IMR-90 (cell line): ENCODE results near the gene JPT1. TPM values are rescaled to one million over a fixed set of nuclear protein-coding genes. Genes with fewer than 3 reads are reported as not detected.

ENCODE experiments used
- ATAC-seq: fragments of 200-7000 bp; cut with Tn5 transposase; 2 replicates; pipeline ENCODE4 v1.9.1; 2020; ENCODE audit warnings: low read depth, mild to moderate bottlenecking, moderate library complexity
- BruUV-seq: library from RNA; stranded (reverse); fragments of 400-500 nt; replicated peaks from 2 replicates; lab custom pipeline; 2021; lab: Mats Ljungman, UMichigan
- CTCF ChIA-PET: fragments of 300-600 bp; formaldehyde crosslinking; extraction: SDS; loops from one replicate; lab custom pipeline; 2021; ENCODE audit warnings: antibody characterized with exemption; lab: Yijun Ruan, JAX
- POLR2A ChIA-PET: fragments of 300-600 bp; sonication (Branson Sonifier 250); formaldehyde crosslinking; loops from one replicate; lab custom pipeline; 2022; ENCODE audit warnings: antibody characterized with exemption; ENCODE audit not compliant: unreplicated experiment; lab: Charles Lee
- DNase-seq: peaks from one replicate; pipeline ENCODE4 v3.0.0; 2013
- H2AFZ ChIP-seq: replicated peaks from 2 replicates; pipeline ENCODE3; 2013; ENCODE audit warnings: low read length, mild to moderate bottlenecking; ENCODE audit not compliant: poor library complexity
- H2AK5ac ChIP-seq: 2 replicates; pipeline ENCODE4 v1.6.1; 2013; ENCODE audit warnings: low read depth, low read length, inconsistent platforms
- H2AK9ac ChIP-seq: replicated peaks from 2 replicates; pipeline ENCODE3; 2013; ENCODE audit warnings: mild to moderate bottlenecking, low read depth, low read length, moderate library complexity; ENCODE audit not compliant: poor library complexity
- H2BK120ac ChIP-seq: 2 replicates; pipeline ENCODE4 v1.6.1; 2013; ENCODE audit warnings: low read depth, low read length, inconsistent platforms
- H2BK15ac ChIP-seq: 3 replicates; pipeline ENCODE4 v1.6.1; 2013; ENCODE audit warnings: low read depth, low read length, inconsistent platforms
- H2BK20ac ChIP-seq: 2 replicates; pipeline ENCODE4 v1.6.1; 2013; ENCODE audit warnings: low read depth, mild to moderate bottlenecking, inconsistent platforms, low read length, moderate library complexity
- H2BK5ac ChIP-seq: 2 replicates; pipeline ENCODE4 v1.6.1; 2013; ENCODE audit warnings: mild to moderate bottlenecking, low read depth, low read length, inconsistent platforms; ENCODE audit not compliant: poor library complexity, severe bottlenecking
- H3K14ac ChIP-seq: replicated peaks from 2 replicates; pipeline ENCODE4 v1.6.1; 2013; ENCODE audit warnings: low read depth, low read length, inconsistent platforms
- H3K18ac ChIP-seq: 2 replicates; pipeline ENCODE4 v1.6.1; 2013; ENCODE audit warnings: low read depth, low read length, control low read depth
- H3K23ac ChIP-seq: 2 replicates; pipeline ENCODE4 v1.6.1; 2013; ENCODE audit warnings: low read depth, low read length, inconsistent platforms
- H3K27ac ChIP-seq: 2 replicates; pipeline ENCODE4 v1.5.1; 2013; ENCODE audit warnings: mild to moderate bottlenecking, control low read depth, low read length; ENCODE audit not compliant: insufficient read depth
- H3K27me3 ChIP-seq: 2 replicates; pipeline ENCODE4 v1.6.1; 2013; ENCODE audit warnings: low read length; ENCODE audit not compliant: control insufficient read depth, insufficient read depth
- H3K36me3 ChIP-seq: 2 replicates; pipeline ENCODE4 v1.6.1; 2013; ENCODE audit warnings: low read length, mixed read lengths; ENCODE audit not compliant: control insufficient read depth, insufficient read depth
- H3K4ac ChIP-seq: 2 replicates; pipeline ENCODE4 v1.6.1; 2013; ENCODE audit warnings: low read depth, low read length, inconsistent platforms
- H3K4me1 ChIP-seq: 2 replicates; pipeline ENCODE4 v1.6.1; 2013; ENCODE audit warnings: low read length, mixed read lengths; ENCODE audit not compliant: control insufficient read depth, insufficient read depth
- H3K4me2 ChIP-seq: 2 replicates; pipeline ENCODE4 v1.6.1; 2013; ENCODE audit warnings: low read depth, mild to moderate bottlenecking, control low read depth, low read length, moderate library complexity
- H3K4me3 ChIP-seq: 2 replicates; pipeline ENCODE4 v1.5.1; 2013; ENCODE audit warnings: low read depth, mild to moderate bottlenecking, control low read depth, low read length, moderate library complexity; ENCODE audit not compliant: insufficient read depth
- H3K56ac ChIP-seq: 2 replicates; pipeline ENCODE4 v1.6.1; 2013; ENCODE audit warnings: low read length, inconsistent platforms; ENCODE audit not compliant: insufficient read depth; ENCODE audit errors: extremely low read depth
- H3K79me1 ChIP-seq, 2 experiments: 2 replicates each; pipeline ENCODE4 v1.6.1; 2013; ENCODE audit warnings: low read length in 2 of 2, inconsistent platforms in 1 of 2, low read depth in 1 of 2
- H3K9ac ChIP-seq: 2 replicates; pipeline ENCODE4 v1.6.1; 2013; ENCODE audit warnings: low read depth, low read length, control low read depth
- H3K9me1 ChIP-seq: 2 replicates; pipeline ENCODE4 v1.6.1; 2013; ENCODE audit warnings: low read length, inconsistent platforms; ENCODE audit not compliant: insufficient read depth
- H3K9me3 ChIP-seq: 2 replicates; pipeline ENCODE4 v1.6.1; 2013; ENCODE audit warnings: low read length; ENCODE audit not compliant: control insufficient read depth, insufficient read depth
- H4K20me1 ChIP-seq: 2 replicates; pipeline ENCODE4 v1.6.1; 2013; ENCODE audit warnings: low read length, inconsistent platforms; ENCODE audit not compliant: insufficient read depth
- H4K5ac ChIP-seq: 2 replicates; pipeline ENCODE4 v1.6.1; 2013; ENCODE audit warnings: mild to moderate bottlenecking, low read depth, low read length, control low read depth
- H4K8ac ChIP-seq, 2 experiments: 2 replicates each; pipeline ENCODE4 v1.6.1; 2013; ENCODE audit warnings: low read depth in 2 of 2, low read length in 2 of 2, control low read depth in 1 of 2, inconsistent platforms in 1 of 2
- H4K91ac ChIP-seq: 2 replicates; pipeline ENCODE4 v1.6.1; 2013; ENCODE audit warnings: low read depth, low read length, inconsistent platforms; ENCODE audit not compliant: insufficient read depth
- ELK1 ChIP-seq: fragments of 150-350 bp; IDR thresholded peaks from 2 replicates; pipeline ENCODE4 v1.6.1; 2016; ENCODE audit warnings: low read depth, mild to moderate bottlenecking, low read length, moderate library complexity, borderline replicate concordance
- MXI1 ChIP-seq: IDR thresholded peaks from 2 replicates; pipeline ENCODE4 v1.6.1; 2012; ENCODE audit warnings: low read depth, mild to moderate bottlenecking, low read length, moderate library complexity, borderline replicate concordance
- RCOR1 ChIP-seq: IDR thresholded peaks from 2 replicates; pipeline ENCODE4 v1.6.1; 2012; ENCODE audit warnings: mild to moderate bottlenecking, low read length, improper control_type of control experiment; ENCODE audit not compliant: insufficient replicate concordance
- USF2 ChIP-seq: fragments of 150-350 bp; IDR thresholded peaks from 2 replicates; pipeline ENCODE4 v1.6.1; 2017; ENCODE audit warnings: mild to moderate bottlenecking, antibody characterized with exemption, low read length, low read depth
- WGBS, 2 experiments: methylation state at CpG; one replicate each; pipeline versions ENCODE4 v1.1.5 to v1.1.7; 2013; ENCODE audit warnings: missing lambda C conversion rate in 2 of 2; ENCODE audit not compliant: insufficient read length in 1 of 2; ENCODE audit errors: extremely low coverage in 2 of 2; 5-methylcytosine and 5-hydroxymethylcytosine counted together
- dilution Hi-C: fragments of 300-500 bp; cut with HindIII; formaldehyde crosslinking; loops from one replicate; pipeline ENCODE4 v1.14.3; 2018; ENCODE audit warnings: low sequenced_read_pairs; ENCODE audit not compliant: unreplicated experiment
- in situ Hi-C: fragments of 300-500 bp; cut with MboI; formaldehyde crosslinking; loops from 3 replicates; pipeline ENCODE4 v1.14.3; 2019; ENCODE audit warnings: low sequenced_read_pairs, inconsistent platforms, mixed read lengths
- intact Hi-C: fragments of 100-400 bp; cut with micrococcal nuclease; formaldehyde crosslinking; loops from 2 replicates; pipeline ENCODE4 v1.10.0; 2022
- polyA plus RNA-seq, 3 experiments: library from polyadenylated mRNA; depleted of rRNA; stranded (reverse); fragments of >200 nt; gene quantifications; 2 replicates each; pipeline ENCODE4 v1.2.3, GENCODE V29; 2012; ENCODE audit warnings: low replicate concordance in 1 of 3
- total RNA-seq: library from RNA; depleted of rRNA; stranded (reverse); fragments of >200 nt; gene quantifications from 2 replicates; pipeline ENCODE4 v1.2.3, GENCODE V29; 2012

Gene JPT1
- total and polyA plus RNA-seq, 2 of the 4 experiments (the other 2 are of a cell fraction) = 118 to 272 TPM

GRCh38 chr17:75135946-75136345 lies 18.4 kb downstream of the JPT1 start:
- BruUV-seq = no TSS peak
- ChIA-PET CTCF (no interaction called here), POLR2A (no interaction called here)
- 82% methylated on average over 2 of the region's 8 CpGs; no CpG with 5 or more reads in 1 of the 2 experiments for WGBS, 2 experiments
- peaks cover 21% of the 10 kb centered on the region for H3K36me3 ChIP-seq
- H3K9me1 ChIP-seq = no peaks in the 10 kb centered on the region
- dilution Hi-C loops (no loop called here), in situ Hi-C loops (no loop called here), intact Hi-C loops (no loop called here)
- H2AK5ac ChIP-seq = no peak overlapping the region
- DNase-seq = no peak
- H2BK20ac ChIP-seq = no peak overlapping the region
- no peak overlapping the region for H2BK5ac ChIP-seq
- H4K8ac ChIP-seq = no peak overlapping the region
- no peak overlapping the region for H2BK120ac ChIP-seq
- no peak overlapping the region for H3K14ac ChIP-seq
- H4K91ac ChIP-seq = no peak overlapping the region
- H4K5ac ChIP-seq = no peak overlapping the region
- no peak overlapping the region for H3K9ac ChIP-seq
- no peaks in the 10 kb centered on the region for H3K27me3 ChIP-seq
- no peak overlapping the region for H3K4me2 ChIP-seq
- H3K23ac ChIP-seq = no peak overlapping the region
- H4K20me1 ChIP-seq = no peaks in the 10 kb centered on the region; the same call in 1 of the 2 replicates
- H3K79me1 ChIP-seq = peaks cover 30 to 58% of the 10 kb centered on the region in 2 experiments
- H2AK9ac ChIP-seq = no peak overlapping the region
- H3K4me1 ChIP-seq = 0 out of 2 replicates have a peak, but pooled peaks cover 3% of the 10 kb centered on the region
- no peak overlapping the region for H3K56ac ChIP-seq
- H3K27ac ChIP-seq = no peak overlapping the region
- H3K18ac ChIP-seq = no peak overlapping the region
- H3K4ac ChIP-seq = no peak overlapping the region
- H3K4me3 ChIP-seq = no peak overlapping the region
- no peak overlapping the region for H2AFZ ChIP-seq
- no peak for ATAC-seq
- no peak overlapping the region for H2BK15ac ChIP-seq
- H3K9me3 ChIP-seq = no peaks in the 10 kb centered on the region
- TF ChIP-seq ELK1 (no peak), RCOR1 (no peak), USF2 (no peak), MXI1 (no peak)
